Ishikawa (cell line): ENCODE results near the gene COL24A1.
A peak's percentile ranks its signal among the peaks of the same experiment; 100 is the strongest.

ENCODE experiments used
- CEBPB ChIP-seq: IDR thresholded peaks from 2 replicates; pipeline ENCODE4 v1.6.1; 2012
- CREB1 ChIP-seq: IDR thresholded peaks from 2 replicates; pipeline ENCODE4 v1.6.1; 2012; ENCODE audit warnings: low read depth
- EGR1 ChIP-seq: IDR thresholded peaks from 2 replicates; pipeline ENCODE4 v1.6.1; 2012
- EP300 ChIP-seq: IDR thresholded peaks from 2 replicates; pipeline ENCODE4 v1.6.1; 2012; ENCODE audit warnings: borderline replicate concordance
- FOXM1 ChIP-seq: IDR thresholded peaks from 2 replicates; pipeline ENCODE4 v1.6.1; 2012; ENCODE audit warnings: low read depth, borderline replicate concordance
- NFIC ChIP-seq: IDR thresholded peaks from 2 replicates; pipeline ENCODE4 v1.6.1; 2012
- RAD21 ChIP-seq: IDR thresholded peaks from 2 replicates; pipeline ENCODE4 v1.6.1; 2012; ENCODE audit warnings: low read depth
- TAF1 ChIP-seq: IDR thresholded peaks from 2 replicates; pipeline ENCODE4 v1.6.1; 2012; ENCODE audit warnings: low read depth, mild to moderate bottlenecking
- TCF12 ChIP-seq: IDR thresholded peaks from 2 replicates; pipeline ENCODE4 v1.6.1; 2012; ENCODE audit warnings: low read depth
- TEAD4 ChIP-seq: IDR thresholded peaks from 2 replicates; pipeline ENCODE4 v1.6.1; 2012
- YY1 ChIP-seq: IDR thresholded peaks from 2 replicates; pipeline ENCODE4 v1.6.1; 2012; ENCODE audit warnings: low read depth
- ZBTB7A ChIP-seq: IDR thresholded peaks from 2 replicates; pipeline ENCODE4 v1.6.1; 2012; ENCODE audit warnings: low read depth
- TF ChIP-seq, protein P1 (sequence below): IDR thresholded peaks from 2 replicates; pipeline ENCODE4 v1.6.1; 2012; ENCODE audit warnings: low read depth, mild to moderate bottlenecking
- TF ChIP-seq, protein P2 (sequence below): IDR thresholded peaks from 2 replicates; pipeline ENCODE4 v1.6.1; 2012
- TF ChIP-seq, protein P3 (sequence below): IDR thresholded peaks from 2 replicates; pipeline ENCODE4 v1.6.1; 2012

Gene COL24A1

DNA sequence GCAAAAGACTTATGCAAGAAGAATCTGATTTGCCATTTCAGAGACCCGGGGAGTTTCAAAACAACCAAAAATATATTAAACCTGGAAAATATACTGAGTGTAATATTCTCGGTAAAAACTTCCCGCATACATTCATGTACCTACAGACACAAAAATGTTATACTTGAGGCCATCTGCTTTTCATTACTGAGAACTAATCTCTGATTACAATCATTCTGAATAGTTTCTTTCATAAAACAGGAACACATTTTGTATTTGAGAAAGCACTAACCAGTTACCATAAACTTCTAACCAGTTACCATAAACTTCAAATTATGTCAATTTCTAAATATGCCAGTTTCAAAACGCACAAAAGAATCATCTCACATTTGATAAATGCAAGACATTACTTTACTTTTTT is 456.1 kb downstream of the COL24A1 start:
- TF ChIP-seq YY1 (no peak), TCF12 (no peak), EP300 (no peak), CEBPB (no peak), NFIC (no peak), EGR1 (no peak), TEAD4 (no peak), RAD21 (no peak), TAF1 (no peak), ZBTB7A (no peak), CREB1 (no peak), FOXM1 (no peak)
- TF ChIP-seq, protein P1, sequence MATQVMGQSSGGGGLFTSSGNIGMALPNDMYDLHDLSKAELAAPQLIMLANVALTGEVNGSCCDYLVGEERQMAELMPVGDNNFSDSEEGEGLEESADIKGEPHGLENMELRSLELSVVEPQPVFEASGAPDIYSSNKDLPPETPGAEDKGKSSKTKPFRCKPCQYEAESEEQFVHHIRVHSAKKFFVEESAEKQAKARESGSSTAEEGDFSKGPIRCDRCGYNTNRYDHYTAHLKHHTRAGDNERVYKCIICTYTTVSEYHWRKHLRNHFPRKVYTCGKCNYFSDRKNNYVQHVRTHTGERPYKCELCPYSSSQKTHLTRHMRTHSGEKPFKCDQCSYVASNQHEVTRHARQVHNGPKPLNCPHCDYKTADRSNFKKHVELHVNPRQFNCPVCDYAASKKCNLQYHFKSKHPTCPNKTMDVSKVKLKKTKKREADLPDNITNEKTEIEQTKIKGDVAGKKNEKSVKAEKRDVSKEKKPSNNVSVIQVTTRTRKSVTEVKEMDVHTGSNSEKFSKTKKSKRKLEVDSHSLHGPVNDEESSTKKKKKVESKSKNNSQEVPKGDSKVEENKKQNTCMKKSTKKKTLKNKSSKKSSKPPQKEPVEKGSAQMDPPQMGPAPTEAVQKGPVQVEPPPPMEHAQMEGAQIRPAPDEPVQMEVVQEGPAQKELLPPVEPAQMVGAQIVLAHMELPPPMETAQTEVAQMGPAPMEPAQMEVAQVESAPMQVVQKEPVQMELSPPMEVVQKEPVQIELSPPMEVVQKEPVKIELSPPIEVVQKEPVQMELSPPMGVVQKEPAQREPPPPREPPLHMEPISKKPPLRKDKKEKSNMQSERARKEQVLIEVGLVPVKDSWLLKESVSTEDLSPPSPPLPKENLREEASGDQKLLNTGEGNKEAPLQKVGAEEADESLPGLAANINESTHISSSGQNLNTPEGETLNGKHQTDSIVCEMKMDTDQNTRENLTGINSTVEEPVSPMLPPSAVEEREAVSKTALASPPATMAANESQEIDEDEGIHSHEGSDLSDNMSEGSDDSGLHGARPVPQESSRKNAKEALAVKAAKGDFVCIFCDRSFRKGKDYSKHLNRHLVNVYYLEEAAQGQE: no peak
- TF ChIP-seq, protein P2, sequence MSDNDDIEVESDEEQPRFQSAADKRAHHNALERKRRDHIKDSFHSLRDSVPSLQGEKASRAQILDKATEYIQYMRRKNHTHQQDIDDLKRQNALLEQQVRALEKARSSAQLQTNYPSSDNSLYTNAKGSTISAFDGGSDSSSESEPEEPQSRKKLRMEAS: no peak
- TF ChIP-seq, protein P3, sequence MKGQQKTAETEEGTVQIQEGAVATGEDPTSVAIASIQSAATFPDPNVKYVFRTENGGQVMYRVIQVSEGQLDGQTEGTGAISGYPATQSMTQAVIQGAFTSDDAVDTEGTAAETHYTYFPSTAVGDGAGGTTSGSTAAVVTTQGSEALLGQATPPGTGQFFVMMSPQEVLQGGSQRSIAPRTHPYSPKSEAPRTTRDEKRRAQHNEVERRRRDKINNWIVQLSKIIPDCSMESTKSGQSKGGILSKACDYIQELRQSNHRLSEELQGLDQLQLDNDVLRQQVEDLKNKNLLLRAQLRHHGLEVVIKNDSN: no peak

DNA sequence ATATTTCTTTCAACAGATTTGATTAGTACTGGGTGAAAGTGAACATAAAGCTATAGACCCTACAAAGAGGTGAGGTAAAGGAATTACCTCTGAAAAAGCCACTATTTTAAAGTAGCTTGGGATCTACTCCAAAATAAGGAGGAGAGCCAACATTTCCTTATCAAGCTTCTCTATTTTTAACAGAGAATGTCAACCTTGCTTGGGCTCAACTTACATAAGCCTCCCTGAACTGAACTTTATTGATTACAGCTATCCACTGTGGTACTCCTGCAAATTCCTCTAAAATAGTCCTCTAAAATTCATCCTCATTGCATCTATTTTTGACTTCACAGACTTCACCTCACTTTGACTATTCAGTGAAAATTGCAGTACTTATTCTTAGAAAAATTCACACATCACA is 458.7 kb downstream of the COL24A1 start:
- TF ChIP-seq, protein P2: no peak
- TF ChIP-seq FOXM1 (no peak), YY1 (no peak), EGR1 (no peak), ZBTB7A (no peak), TEAD4 (no peak), TCF12 (no peak), CREB1 (no peak), EP300 (no peak), CEBPB (no peak), TAF1 (no peak), NFIC (no peak), RAD21 (no peak)
- TF ChIP-seq, protein P3: no peak
- TF ChIP-seq, protein P1: no peak

DNA sequence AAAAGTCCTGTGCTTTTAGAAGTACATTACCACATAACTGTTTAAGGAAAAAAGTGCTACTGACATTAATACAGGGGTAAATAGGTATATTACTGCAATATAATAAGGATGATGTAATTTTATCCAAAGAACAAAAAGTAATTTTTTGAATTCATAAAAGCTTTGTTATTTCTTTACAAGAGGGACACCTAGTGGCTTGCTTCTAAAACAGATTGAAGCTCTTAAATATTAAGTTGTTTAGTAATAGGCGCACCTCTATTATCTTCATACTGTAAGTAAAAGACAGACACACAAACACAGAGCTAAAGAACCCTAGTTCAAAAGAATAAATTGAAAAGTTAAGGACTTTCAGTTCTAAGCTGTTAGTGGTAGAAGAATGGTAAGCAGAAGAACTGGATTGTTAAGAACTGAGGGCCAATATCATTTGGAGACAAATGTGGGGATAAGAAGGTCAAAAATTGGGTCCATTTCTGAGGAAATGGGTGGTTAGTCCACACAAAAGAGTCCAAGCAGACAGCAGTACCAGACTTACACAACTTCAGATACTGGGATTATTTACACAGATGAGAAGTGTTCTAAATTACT is 463.8 kb downstream of the COL24A1 start:
- TF ChIP-seq TEAD4 (no peak), EP300 (no peak), RAD21 (peak; percentile 52)
- TF ChIP-seq, protein P3: no peak

DNA sequence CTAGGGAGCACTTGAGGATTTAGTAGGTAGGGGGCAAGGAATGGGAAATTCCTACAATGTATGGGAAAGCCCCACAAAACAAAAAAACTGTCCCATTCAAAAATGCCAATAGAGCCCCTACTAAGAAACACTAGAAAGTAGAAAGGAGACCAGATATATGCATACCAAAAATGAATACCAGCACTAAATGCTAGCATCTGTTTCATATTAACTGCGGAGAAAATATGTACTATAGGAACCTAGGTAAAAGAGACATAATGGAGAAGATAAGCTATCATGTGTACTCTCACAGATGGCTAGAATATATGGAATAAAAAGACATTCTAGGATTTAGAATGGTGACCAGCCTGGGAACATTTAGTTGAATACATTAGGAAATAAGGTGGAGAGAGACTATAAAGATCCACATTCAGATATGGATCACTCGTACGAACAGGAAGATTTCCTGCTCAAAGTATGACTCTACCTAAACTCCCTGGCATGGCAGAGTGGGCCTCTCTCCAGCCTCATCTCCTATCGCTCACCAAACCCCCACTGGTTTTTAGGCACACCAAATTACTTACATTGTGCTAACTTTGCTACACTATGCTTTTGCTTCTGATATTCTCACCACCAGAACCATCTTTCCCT is 466.7 kb downstream of the COL24A1 start:
- TF ChIP-seq TCF12 (no peak), ZBTB7A (no peak), EP300 (no peak), CEBPB (no peak), CREB1 (no peak), TEAD4 (no peak), EGR1 (no peak), YY1 (no peak)
- TF ChIP-seq, protein P1: no peak
- TF ChIP-seq, protein P2: no peak
